KOPT-K1 (cell line): ENCODE measurements around the gene ETV2.
"Not testable (repeated sequence)": the region's sequence is repeated elsewhere in the genome, so short reads cannot be mapped to it uniquely, and the experiment has no call there.

Experiments
- H3K27ac ChIP-seq: fragments of 200-600 bp; sonication (generic); 2 replicates; pipeline ENCODE4 v1.5.1; 2016; ENCODE audit warnings: antibody characterized with exemption, mild to moderate bottlenecking, low read depth, low read length; ENCODE audit not compliant: poor library complexity, severe bottlenecking
- H3K36me3 ChIP-seq: fragments of 200-600 bp; sonication (generic); 2 replicates; pipeline ENCODE4 v1.5.1; 2017; ENCODE audit warnings: antibody characterized with exemption, mild to moderate bottlenecking, low read length, moderate library complexity; ENCODE audit not compliant: insufficient read depth
- H3K9me3 ChIP-seq: fragments of 200-600 bp; sonication (generic); 2 replicates; pipeline ENCODE4 v1.5.1; 2017; ENCODE audit warnings: antibody characterized with exemption, low read length, mild to moderate bottlenecking; ENCODE audit not compliant: insufficient read depth, poor library complexity, severe bottlenecking

ETV2 gene

DNA sequence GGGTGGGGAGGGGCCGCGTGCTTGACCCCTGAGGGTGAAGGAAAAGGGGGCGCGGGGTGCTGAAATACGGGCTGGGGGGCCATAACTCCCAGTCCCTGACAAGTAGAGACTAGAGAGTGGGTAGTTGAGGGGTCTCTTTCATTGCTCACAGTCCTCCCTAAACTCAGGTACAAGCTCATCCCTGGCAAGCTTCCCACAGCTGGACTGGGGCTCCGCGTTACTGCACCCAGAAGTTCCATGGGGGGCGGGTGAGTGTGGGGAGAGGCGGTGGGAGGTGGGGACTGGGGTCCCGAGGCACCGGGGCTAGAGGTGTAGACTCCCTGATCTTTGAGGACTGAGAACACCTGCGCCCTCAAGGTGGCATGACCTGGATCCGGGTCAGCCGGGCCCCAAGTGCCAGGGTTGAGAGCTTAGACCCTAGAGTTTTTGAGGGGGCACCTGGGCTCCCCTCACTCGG is 1.3 kb downstream of the ETV2 start:
- Histone ChIP-seq H3K36me3 (peaks cover 7% of the 10 kb centered on the region), H3K27ac (peak overlapping the region; percentile 76), H3K9me3 (no peaks in the 10 kb centered on the region)

DNA sequence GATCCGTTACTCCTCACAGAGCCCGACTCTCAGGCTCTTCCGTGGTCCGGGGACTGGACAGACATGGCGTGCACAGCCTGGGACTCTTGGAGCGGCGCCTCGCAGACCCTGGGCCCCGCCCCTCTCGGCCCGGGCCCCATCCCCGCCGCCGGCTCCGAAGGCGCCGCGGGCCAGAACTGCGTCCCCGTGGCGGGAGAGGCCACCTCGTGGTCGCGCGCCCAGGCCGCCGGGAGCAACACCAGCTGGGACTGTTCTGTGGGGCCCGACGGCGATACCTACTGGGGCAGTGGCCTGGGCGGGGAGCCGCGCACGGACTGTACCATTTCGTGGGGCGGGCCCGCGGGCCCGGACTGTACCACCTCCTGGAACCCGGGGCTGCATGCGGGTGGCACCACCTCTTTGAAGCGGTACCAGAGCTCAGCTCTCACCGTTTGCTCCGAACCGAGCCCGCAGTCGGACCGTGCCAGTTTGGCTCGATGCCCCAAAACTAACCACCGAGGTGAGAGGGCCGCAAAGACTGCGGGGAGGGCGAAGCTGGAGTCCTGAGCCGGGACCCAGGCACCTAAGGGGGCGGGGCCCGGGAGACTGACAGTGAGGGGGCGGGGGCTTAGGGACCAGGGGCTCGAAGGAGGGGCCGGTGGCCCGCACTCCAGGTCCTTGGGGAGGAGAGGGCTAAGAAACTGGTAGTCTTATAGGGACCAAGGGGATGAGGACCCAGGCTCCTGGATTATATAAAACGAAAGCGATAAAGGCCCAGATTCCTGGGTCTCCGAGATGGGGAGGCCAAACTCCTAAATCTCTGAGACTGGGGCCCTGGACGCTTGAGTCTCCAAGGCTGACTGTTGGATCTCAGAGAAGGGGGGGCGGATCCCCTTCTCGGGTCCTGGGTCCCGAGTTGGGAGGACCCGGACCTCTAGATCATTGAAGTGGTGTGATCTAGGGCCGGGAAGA is 2.0 kb downstream of the ETV2 start:
- H3K9me3 ChIP-seq, result no peaks in the 10 kb centered on the region
- peaks cover under 1% of the 10 kb centered on the region; the same call in 1 of the 2 replicates for H3K36me3 ChIP-seq
- H3K27ac ChIP-seq, result peak overlapping the region; percentile 76

DNA sequence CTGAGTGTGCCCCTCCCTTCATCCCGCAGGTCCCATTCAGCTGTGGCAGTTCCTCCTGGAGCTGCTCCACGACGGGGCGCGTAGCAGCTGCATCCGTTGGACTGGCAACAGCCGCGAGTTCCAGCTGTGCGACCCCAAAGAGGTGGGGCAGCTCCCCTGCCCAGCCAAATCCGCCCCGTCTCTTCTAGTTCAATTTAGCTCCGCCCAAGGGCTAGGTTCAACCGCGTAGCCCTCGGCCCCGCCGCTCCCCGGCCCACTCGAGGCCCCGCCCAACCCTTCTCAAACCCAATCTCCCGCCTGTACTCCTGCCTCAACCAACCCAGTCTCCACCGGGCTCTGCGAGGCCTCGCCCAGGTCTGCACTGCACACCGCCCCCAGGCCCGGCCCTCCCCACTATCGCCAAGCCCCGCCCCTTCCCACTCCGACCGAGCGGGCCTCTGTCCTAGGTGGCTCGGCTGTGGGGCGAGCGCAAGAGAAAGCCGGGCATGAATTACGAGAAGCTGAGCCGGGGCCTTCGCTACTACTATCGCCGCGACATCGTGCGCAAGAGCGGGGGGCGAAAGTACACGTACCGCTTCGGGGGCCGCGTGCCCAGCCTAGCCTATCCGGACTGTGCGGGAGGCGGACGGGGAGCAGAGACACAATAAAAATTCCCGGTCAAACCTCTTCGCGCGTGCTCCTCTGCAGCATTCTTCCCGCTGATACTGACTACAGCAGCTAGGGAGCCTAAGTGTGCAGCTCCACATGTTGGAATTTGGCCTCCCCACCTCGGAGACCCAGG is 2.9 kb downstream of the ETV2 start:
- Histone ChIP-seq H3K27ac (peak overlapping the region; percentile 76), H3K36me3 (no peaks in the 10 kb centered on the region), H3K9me3 (no peaks in the 10 kb centered on the region)

DNA sequence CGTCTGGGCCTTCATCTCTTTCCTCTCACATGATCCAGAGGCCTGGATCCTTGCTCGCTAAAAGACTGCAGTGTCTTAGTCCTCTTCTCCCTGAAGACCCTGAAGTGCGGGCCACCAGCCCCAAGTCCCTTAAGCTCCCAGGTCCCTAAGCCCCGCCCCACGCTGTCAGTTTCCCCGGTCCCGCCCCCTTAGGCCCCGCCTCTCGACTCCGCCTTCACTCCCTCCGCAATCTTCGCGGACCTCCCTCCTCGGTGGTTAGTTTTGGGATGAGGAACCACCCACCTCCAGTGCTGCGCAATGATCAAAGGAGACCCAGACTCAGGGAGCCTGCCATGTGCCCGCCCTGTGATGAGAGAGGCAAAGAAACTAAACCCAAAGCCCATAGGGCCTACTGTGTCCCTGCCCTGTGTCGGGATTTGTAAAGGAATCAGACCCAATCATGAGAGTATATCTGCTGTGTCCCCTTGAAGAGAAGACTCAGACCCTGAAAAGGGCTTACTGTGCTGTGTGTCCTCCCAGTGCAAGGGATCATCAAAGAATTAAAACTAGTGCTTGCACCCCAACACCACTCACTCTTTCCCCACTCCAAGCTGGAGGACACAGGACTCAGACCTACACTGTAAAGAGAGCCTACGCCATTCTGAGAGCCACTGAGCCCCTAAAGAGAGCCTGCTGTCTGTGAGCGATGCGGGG is 3.6 kb downstream of the ETV2 start:
- Histone ChIP-seq H3K27ac (peak overlapping the region; percentile 76), H3K36me3 (peaks cover 7% of the 10 kb centered on the region; the same call in 1 of the 2 replicates)

DNA sequence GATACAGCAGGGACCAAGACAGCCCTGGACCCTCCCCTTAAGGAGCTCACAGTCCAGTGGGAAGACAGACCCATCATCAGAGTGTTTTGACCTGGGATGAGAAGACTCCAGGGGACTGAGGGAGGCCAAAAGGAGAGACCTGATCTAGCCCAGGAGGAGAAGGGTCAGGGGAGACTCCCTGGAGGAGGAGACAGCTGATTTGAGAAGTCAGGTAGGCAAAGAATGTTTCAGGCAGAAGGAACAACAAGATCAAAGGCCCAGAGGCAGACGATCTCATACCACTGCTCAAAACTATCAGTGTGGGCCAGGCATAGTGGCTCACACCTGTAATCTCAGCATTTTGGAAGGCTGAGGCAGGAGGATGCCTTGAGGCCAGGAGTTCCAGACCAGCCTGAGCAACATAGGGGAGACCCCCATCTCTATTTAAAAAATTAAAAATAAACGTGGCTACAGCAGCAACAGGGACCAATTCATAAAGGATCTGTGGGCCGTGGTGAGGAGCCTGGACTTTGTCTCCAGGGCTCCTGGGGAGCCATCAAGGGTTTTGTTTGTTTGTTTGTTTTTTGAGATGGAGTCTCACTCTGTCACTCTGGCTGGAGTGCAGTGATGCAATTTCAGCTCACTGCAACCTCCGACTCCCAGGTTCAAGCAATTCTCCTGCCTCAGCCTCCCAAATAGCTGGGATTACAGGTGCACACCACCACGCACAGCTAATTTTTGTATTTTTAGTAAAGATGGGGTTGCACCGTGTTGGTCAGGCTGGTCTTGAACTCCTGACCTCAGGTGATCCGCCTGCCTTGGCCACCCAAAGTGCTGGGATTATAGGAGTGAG is 4.4 kb downstream of the ETV2 start:
- Histone ChIP-seq H3K27ac (no peak overlapping the region), H3K9me3 (no peaks in the 10 kb centered on the region), H3K36me3 (peaks cover 14% of the 10 kb centered on the region; the same call in 1 of the 2 replicates)

More for the DNA sequence above, 3.6 kb downstream of the ETV2 start:
- H3K9me3 ChIP-seq, result no peaks in the 10 kb centered on the region

DNA sequence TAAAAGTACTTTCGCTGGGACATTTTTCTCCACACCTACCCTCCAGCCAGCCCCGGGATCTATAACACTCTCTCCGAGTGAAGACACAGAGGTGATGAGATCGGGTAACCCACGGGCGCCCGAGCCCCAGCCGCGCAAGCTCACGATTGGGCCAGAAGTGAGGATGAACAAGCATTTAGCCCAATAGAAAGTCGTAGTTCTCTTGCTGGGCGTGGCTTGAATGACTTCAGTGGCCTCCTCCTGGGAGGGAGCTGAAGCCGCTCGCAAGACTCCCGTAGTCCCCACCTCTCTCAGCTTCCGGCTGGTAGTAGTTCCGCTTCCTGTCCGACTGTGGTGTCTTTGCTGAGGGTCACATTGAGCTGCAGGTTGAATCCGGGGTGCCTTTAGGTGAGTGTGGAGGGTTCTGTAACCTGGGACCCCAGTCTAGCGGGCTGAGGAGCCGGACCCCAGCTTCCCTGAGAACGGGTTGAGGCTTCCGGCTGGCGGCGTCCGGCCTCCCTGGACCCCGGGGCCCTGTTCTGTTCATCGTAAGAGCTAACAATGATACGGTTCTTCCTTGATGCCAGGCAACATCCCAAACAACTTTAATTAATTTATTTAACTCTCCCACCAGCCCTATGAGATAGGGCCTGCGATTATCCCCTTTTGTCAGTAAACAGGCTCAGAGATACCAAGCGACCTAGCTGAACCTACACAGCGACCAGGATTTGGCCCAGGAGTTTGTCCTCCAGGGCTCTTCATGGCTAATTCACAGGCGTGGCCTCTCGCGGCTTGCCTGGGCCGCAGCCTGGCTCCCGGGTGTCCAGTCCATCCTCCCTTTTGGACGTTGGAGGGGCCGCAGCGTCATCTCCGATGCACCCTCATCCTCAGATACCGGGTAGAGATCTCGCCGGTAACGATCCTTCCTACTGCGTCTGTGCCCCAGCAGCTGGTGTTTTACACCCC is 6.7 kb downstream of the ETV2 start, which contains the start of gene COX6B1:
Gene COX6B1 (plus strand): TSS at position 307 of the 945 bp plus-strand sequence. CDS start 2,921 bp downstream, outside the sequence.
- H3K27ac ChIP-seq, result peak within 1 kb of the TSS; percentile 73
- H3K36me3 ChIP-seq, result peaks cover 28% of the 10 kb centered on the region; the same call in 1 of the 2 replicates
- H3K9me3 ChIP-seq, result no peaks in the 10 kb centered on the region

DNA sequence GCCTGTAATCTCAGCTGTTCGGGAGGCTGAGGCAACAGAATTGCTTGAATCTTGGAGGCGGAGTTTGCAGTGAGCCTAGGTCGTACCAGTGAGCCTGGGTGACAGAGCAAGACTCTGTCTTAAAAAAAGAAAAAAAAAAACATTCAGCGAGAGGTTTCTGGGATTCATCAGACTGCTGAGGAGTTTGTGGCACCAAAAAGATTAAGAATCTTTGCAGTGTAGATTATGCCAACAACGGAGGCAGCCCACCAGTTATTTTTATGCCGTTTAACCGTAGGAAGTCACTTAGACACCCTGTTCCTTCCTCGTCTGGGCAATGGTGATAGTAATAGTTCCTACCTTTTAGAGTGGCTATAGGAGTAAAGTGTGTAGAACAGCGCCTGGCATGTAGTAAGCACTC is 9.0 kb downstream of the ETV2 start:
- Histone ChIP-seq H3K27ac (no peak overlapping the region), H3K36me3 (peaks cover 48% of the 10 kb centered on the region), H3K9me3 (no peaks in the 10 kb centered on the region)

DNA sequence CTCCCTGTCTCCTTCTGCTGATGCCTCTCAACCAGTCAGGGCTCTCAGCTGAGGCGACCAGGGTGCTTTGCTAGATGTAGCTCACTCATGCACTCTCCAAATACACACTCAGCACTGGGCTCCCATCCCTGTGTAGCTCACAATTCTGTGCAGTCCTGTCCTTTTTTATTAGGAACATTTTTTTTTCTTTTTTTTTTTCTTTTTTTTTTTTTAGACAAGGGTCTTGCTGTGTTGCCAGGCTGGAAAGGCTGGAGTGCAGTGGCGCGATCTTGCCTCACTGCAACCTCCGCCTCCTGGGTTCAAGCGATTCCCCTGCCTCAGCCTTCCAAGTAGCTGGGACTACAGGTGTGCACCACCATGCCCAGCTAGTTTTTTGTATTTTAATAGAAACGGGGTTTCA is 13.3 kb downstream of the ETV2 start:
- not testable (repeated sequence) for H3K9me3 ChIP-seq, H3K27ac ChIP-seq
- peaks cover 85% of the 10 kb centered on the region for H3K36me3 ChIP-seq

DNA sequence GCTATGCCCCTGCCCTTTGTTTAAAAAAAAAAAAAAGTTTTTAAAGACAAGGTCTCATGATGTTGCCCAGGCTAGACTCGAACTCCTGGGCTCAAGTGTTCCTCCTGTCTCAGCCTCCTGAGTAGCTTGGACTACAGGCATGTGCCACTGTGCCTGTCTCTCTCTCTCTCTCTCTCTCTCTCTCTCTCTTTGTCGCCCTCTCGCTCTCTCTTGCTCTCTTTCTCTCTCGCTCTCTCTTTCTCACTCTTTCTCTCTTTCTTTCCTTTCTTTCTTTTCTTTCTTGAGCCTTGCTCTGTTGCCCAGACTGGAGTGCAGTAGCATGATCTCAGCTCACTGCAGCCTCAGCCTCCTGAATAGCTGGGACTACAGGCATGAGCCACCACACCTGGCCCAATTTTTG is 14.1 kb downstream of the ETV2 start:
- Histone ChIP-seq H3K9me3 (no peaks in the 10 kb centered on the region), H3K36me3 (peaks cover 85% of the 10 kb centered on the region), H3K27ac (no peak overlapping the region)

DNA sequence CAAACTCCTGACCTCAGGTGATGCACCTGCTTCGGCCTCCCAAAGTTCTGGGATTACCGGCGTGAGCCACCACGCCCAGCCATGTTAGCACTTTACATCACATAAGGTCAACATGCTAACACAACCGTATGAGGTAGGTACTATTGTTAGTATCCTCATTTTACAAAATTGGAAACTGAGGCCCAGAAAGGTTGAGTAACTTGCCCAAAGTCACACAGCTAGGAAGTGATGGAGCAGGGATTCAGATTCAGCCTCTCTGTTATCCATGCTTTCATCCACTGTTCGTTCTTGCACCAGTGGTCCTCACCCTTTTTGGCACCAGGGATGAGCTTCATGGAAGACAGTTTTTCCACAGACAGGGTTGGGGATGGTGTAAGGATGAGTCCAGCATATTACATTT is 15.2 kb downstream of the ETV2 start:
- Histone ChIP-seq H3K27ac (no peak overlapping the region), H3K9me3 (no peaks in the 10 kb centered on the region), H3K36me3 (peaks cover 87% of the 10 kb centered on the region)

DNA sequence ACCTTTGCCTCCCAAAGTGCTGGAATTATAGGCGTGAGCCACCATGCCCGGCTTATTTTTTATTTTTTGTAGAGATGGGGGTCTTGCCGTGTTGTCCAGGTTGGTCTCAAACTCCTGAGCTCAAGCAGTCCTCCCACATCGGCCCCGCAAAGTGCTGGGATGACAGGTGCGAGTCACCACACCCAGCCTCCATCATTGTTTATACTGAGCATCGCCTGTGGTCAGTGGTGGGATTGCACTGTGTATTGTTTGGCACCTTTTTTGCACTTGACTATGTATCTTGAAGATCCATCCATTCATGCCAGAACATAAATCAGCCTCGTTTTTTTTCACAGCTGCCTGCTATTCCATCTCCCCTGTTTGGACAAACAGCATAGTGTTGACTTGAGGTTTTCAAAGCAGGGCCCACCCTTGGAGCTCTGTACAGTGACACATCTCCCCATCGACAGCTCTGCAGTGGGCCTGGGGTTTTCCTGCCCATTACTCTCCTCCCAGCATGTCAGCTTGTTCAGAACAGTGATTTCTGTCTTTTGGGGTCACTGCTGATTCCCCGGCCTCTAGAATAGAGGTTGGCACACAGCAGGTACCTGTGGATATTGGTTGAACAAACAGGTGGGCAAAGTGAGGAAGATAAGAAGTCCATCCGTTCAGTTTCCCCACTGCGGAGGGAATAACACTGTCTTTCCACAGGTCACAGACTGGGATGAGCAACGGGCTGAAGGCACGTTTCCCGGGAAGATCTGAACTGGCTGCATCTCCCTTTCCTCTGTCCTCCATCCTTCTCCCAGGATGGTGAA is 16.6 kb downstream of the ETV2 start:
- Histone ChIP-seq H3K9me3 (no peaks in the 10 kb centered on the region), H3K36me3 (peaks cover 93% of the 10 kb centered on the region), H3K27ac (no peak overlapping the region)

DNA sequence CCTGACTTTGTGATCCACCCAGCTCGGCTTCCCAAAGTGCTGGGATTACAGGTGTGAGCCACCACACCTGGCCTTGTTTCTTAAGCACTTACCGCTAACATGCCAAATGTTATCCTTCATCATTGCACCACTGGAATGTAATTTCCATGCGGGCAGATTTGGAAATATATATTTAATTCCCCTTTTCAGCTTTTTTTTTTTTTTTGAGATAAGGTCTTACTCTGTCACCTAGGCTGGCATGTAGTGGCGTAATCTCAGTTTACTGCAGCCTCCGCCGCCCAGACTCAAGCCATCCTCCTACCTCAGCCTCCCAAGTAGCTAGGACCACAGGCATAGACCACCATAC is 20.4 kb downstream of the ETV2 start:
- Histone ChIP-seq H3K9me3 (no peaks in the 10 kb centered on the region), H3K27ac (no peak overlapping the region), H3K36me3 (peaks cover 86% of the 10 kb centered on the region)

DNA sequence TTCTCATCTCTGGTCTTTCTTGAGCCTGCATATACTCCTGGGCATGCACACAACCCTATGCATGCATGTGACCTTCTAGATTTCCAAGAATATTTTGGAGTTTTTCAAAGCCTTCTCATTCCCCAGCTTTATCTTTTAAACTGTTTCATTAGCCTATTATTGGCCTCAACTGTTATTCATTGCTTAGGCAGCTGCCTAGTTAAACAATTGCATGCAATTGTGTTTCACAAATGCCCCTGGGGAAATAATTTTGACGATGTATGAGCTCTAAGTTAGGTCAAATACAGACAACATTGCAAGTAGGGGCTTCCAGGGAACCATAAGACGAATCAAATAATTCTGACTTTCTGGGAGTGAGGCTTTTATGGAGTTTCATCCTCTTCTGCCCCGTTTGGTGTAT is 22.4 kb downstream of the ETV2 start:
- no peaks in the 10 kb centered on the region for H3K9me3 ChIP-seq

More for the DNA sequence above, 22.4 kb downstream of the ETV2 start:
- Histone ChIP-seq H3K36me3 (peaks cover 67% of the 10 kb centered on the region), H3K27ac (no peak overlapping the region)
